Kidney (tissue), 14 donors: ENCODE data around the gene NUP98. TPM values are rescaled to one million over a fixed set of nuclear protein-coding genes. Genes with fewer than 3 reads are reported as not detected.

Experiments used
- DNase-seq, 5 donors: peaks; one replicate each; pipeline ENCODE4 v3.0.0-alpha.2; 2013 to 2020
- FAIRE-seq: peaks from 2 replicates; lab custom pipeline; 2012; peaks lifted over from hg19 to GRCh38; lab: Jason Lieb, UNC
- H3K27ac ChIP-seq, 2 donors: one replicate each; pipeline ENCODE4 v1.7.0; 2013; ENCODE audit warnings: low read depth in 2 of 2, low read length in 2 of 2, inconsistent platforms in 1 of 2
- H3K27me3 ChIP-seq: one replicate; pipeline ENCODE4 v1.7.1; 2013; ENCODE audit warnings: low read length, inconsistent platforms; ENCODE audit not compliant: control insufficient read depth, insufficient read depth
- H3K36me3 ChIP-seq, 3 donors: one replicate each; pipeline versions ENCODE4 v1.7.0 to v1.7.1; 2013; ENCODE audit warnings: low read length in 3 of 3, control low read depth in 1 of 3, inconsistent platforms in 1 of 3; ENCODE audit not compliant: insufficient read depth in 3 of 3, control insufficient read depth in 2 of 3
- H3K4me1 ChIP-seq, 3 donors: one replicate each; pipeline versions ENCODE4 v1.7.0 to v1.7.1; 2013; ENCODE audit warnings: low read length in 3 of 3, inconsistent platforms in 1 of 3, low read depth in 1 of 3; ENCODE audit not compliant: control insufficient read depth in 2 of 3, insufficient read depth in 2 of 3
- H3K4me3 ChIP-seq, 3 donors: one replicate each; pipeline versions ENCODE4 v1.7.0 to v1.8.1; 2013; ENCODE audit warnings: low read length in 3 of 3, control low read depth in 1 of 3, inconsistent platforms in 1 of 3
- H3K9ac ChIP-seq, 3 donors: one replicate each; pipeline versions ENCODE4 v1.7.0 to v1.7.1; 2013; ENCODE audit warnings: low read length in 3 of 3, control low read depth in 1 of 3, inconsistent platforms in 1 of 3
- H3K9me3 ChIP-seq, 3 donors: one replicate each; pipeline versions ENCODE4 v1.7.0 to v1.7.1; 2013; ENCODE audit warnings: low read length in 3 of 3, control low read depth in 1 of 3, inconsistent platforms in 1 of 3; ENCODE audit not compliant: control insufficient read depth in 2 of 3, insufficient read depth in 1 of 3
- CTCF ChIP-seq: IDR thresholded peaks from 3 replicates; pipeline ENCODE4 v1.5.1; 2012; ENCODE audit warnings: mild to moderate bottlenecking, moderate library complexity, borderline replicate concordance; ENCODE audit not compliant: insufficient read depth; ENCODE audit errors: extremely low read depth
- intact Hi-C: fragments of 100-400 bp; cut with DNase I; formaldehyde crosslinking; loops from one replicate; pipeline ENCODE4 v1.11.1; 2022
- polyA plus RNA-seq: library from polyadenylated mRNA; stranded (reverse); fragments of 350-450 nt; fragmentation: Illumina TruSeq; extraction: RNeasy Lipid Tissue Mini Kit (QIAGEN cat#74804); gene quantifications from one replicate; pipeline ENCODE4 v1.2.3, GENCODE V29; 2014; ENCODE audit warnings: low read depth, low replicate concordance; ENCODE audit not compliant: insufficient read depth
- total RNA-seq: library from RNA; stranded (reverse); fragmentation: NEBNext Ultra II Directional; extraction: Animal tissue kit (Norgen Biotek cat#: 25700); gene quantifications from one replicate; pipeline ENCODE4 v1.2.1, GENCODE V29; 2021
- donor health status: control.
- donor health status: control.
- donor health status: control.
- donor health status: control.
- donor health status: control.
- donor health status: DM: yes; HTN: yes; CAD: no.
- donor health status: Normal renal cell carcinoma (clear cell type).

Gene NUP98
- total and polyA plus RNA-seq, 2 donors from 2014 or later, result 23.8 to 67.6 TPM

- no peak overlapping the region for H3K9ac ChIP-seq
- H3K36me3 ChIP-seq, result no peaks in the 10 kb centered on the region
- no peak for TF ChIP-seq CTCF
- H3K4me1 ChIP-seq, result peaks cover 3 to 6% (median 4%) of the 10 kb centered on the region in 3 donors
- intact Hi-C loops, result no loop called here
- H3K4me3 ChIP-seq, result no peak overlapping the region
- DNase-seq, result peak in 1 of 5 donors; percentile 32
- no peak for FAIRE-seq
- H3K27ac ChIP-seq, result no peak overlapping the region
- no peaks in the 10 kb centered on the region for H3K9me3 ChIP-seq
- H3K27me3 ChIP-seq, result no peaks in the 10 kb centered on the region
These were observed 2.5 kb upstream of the NUP98 start for GRCh38 chr11:3799873-3800272.

- no peak for TF ChIP-seq CTCF
- Histone ChIP-seq H3K36me3 (no peaks in the 10 kb centered on the region), H3K9me3 (no peaks in the 10 kb centered on the region), H3K4me1 (peaks cover 3 to 8% (median 4%) of the 10 kb centered on the region in 3 donors), H3K27me3 (no peaks in the 10 kb centered on the region), H3K27ac (no peak overlapping the region), H3K4me3 (no peak overlapping the region), H3K9ac (no peak overlapping the region)
- FAIRE-seq, result no peak
- DNase-seq, result peak in 1 of 5 donors; percentile 24
- intact Hi-C loops, result no loop called here
These were observed 1.8 kb upstream of the NUP98 start for GRCh38 chr11:3799143-3799542.

- peak overlapping the region; percentile 93 to 94 for H3K27ac ChIP-seq
- peak overlapping the region; percentile 88 to 100 (median 98) for H3K4me3 ChIP-seq
- no peak for DNase-seq
- H3K36me3 ChIP-seq, result peaks cover 0 to 4% (median 0%) of the 10 kb centered on the region in 3 donors
- H3K27me3 ChIP-seq, result no peaks in the 10 kb centered on the region
- H3K4me1 ChIP-seq, result peaks cover 3 to 8% (median 4%) of the 10 kb centered on the region in 3 donors
- peak overlapping the region; percentile 72 to 98 (median 96) for H3K9ac ChIP-seq
- FAIRE-seq, result no peak
- intact Hi-C loops, result no loop called here
- TF ChIP-seq CTCF, result no peak
- H3K9me3 ChIP-seq, result no peaks in the 10 kb centered on the region
These were observed 489 bp downstream of the NUP98 start for GRCh38 chr11:3796801-3797328.
